ENCODE data around the gene SYT11.

Gene SYT11

DNA sequence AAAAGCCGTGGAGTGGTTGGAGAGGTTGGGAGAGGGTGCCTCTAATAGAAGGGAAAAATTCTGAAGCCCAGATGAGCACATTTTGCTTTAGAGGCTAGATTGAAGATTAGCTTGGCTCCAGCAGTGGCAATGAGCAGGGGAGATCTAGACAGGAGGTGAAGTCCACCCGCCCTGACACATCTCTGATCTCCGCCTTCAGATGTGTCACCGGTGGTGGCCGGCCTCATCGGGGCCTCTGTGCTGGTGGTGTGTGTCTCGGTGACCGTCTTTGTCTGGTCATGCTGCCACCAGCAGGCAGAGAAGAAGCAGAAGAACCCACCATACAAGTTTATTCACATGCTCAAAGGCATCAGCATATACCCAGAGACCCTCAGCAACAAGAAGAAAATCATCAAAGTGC lies 8.4 kb downstream of the SYT11 start:
- no peak for ATAC-seq (ENCODE audit: low read depth)
- TF ChIP-seq, protein P1, sequence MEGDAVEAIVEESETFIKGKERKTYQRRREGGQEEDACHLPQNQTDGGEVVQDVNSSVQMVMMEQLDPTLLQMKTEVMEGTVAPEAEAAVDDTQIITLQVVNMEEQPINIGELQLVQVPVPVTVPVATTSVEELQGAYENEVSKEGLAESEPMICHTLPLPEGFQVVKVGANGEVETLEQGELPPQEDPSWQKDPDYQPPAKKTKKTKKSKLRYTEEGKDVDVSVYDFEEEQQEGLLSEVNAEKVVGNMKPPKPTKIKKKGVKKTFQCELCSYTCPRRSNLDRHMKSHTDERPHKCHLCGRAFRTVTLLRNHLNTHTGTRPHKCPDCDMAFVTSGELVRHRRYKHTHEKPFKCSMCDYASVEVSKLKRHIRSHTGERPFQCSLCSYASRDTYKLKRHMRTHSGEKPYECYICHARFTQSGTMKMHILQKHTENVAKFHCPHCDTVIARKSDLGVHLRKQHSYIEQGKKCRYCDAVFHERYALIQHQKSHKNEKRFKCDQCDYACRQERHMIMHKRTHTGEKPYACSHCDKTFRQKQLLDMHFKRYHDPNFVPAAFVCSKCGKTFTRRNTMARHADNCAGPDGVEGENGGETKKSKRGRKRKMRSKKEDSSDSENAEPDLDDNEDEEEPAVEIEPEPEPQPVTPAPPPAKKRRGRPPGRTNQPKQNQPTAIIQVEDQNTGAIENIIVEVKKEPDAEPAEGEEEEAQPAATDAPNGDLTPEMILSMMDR (IDR thresholded peaks at IDR 0.05; ENCODE audit: poor library complexity, severe bottlenecking) = no peak
- no peak overlapping the region for H3K27ac ChIP-seq (ENCODE audit: poor library complexity, severe bottlenecking)
- no peaks in the 10 kb centered on the region for H3K9me3 ChIP-seq (ENCODE audit: severe bottlenecking)
- no peak overlapping the region for H3K4me3 ChIP-seq (ENCODE audit: severe bottlenecking)
- no peaks in the 10 kb centered on the region for H3K36me3 ChIP-seq (ENCODE audit: low read depth)
- H3K4me1 ChIP-seq (ENCODE audit: insufficient read depth, poor library complexity, severe bottlenecking) = no peaks in the 10 kb centered on the region
- DNase-seq (ENCODE audit: low spot score) = no peak
- H3K27me3 ChIP-seq (ENCODE audit: insufficient read depth, poor library complexity, severe bottlenecking) = no peaks in the 10 kb centered on the region

DNA sequence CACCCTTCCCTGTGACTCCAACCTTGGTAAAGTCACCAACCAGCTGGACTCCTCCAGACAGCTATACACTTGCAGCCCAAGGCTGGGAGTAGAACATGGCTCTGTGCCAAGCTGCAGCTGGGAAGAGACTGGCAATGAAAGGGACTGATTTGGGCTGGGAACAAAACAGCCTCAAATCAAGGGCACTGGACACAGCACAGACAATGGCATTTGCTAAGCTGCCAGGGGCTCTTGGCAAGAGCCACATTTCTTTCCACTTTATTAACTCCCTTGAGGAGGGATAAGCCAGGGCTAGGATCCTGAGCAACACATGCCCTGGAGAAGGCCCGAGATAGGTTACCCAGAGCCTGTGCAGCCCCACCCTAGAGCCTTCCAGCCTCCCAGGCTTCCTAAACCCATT lies 12.0 kb downstream of the SYT11 start:
- H3K9me3 ChIP-seq (ENCODE audit: severe bottlenecking) = no peaks in the 10 kb centered on the region
- H3K4me1 ChIP-seq (ENCODE audit: insufficient read depth, poor library complexity, severe bottlenecking) = no peaks in the 10 kb centered on the region
- H3K27me3 ChIP-seq (ENCODE audit: insufficient read depth, poor library complexity, severe bottlenecking) = no peaks in the 10 kb centered on the region
- TF ChIP-seq, protein P1 (IDR thresholded peaks at IDR 0.05; ENCODE audit: poor library complexity, severe bottlenecking) = no peak
- no peak for ATAC-seq (ENCODE audit: low read depth)
- no peak overlapping the region for H3K27ac ChIP-seq (ENCODE audit: poor library complexity, severe bottlenecking)
- H3K4me3 ChIP-seq (ENCODE audit: severe bottlenecking) = no peak overlapping the region
- DNase-seq (ENCODE audit: low spot score) = no peak
- no peaks in the 10 kb centered on the region for H3K36me3 ChIP-seq (ENCODE audit: low read depth)

DNA sequence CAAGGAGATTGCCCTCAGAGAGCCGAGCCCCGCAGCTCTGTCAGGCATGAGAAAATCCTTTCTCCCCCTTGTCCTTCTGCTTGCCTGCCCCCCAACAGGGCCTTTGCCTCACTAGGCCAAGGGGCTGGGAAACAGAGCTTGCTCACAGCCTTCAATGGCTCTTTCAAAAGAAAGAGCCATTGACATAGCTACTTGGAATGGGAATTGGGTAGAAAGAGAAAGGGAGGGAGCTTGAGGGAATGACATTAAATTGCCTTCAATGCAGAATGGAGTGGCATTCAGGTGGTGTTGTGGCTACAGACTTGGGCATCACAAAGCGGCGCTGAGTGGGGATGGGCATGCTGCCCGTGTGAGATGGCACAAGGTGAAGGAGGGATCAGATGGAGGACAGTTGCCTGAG lies 13.2 kb downstream of the SYT11 start:
- no peak for DNase-seq (ENCODE audit: low spot score)
- H3K27ac ChIP-seq (ENCODE audit: poor library complexity, severe bottlenecking) = no peak overlapping the region
- H3K27me3 ChIP-seq (ENCODE audit: insufficient read depth, poor library complexity, severe bottlenecking) = no peaks in the 10 kb centered on the region
- TF ChIP-seq, protein P1 (IDR thresholded peaks at IDR 0.05; ENCODE audit: poor library complexity, severe bottlenecking) = no peak
- H3K4me3 ChIP-seq (ENCODE audit: severe bottlenecking) = no peak overlapping the region
- no peaks in the 10 kb centered on the region for H3K9me3 ChIP-seq (ENCODE audit: severe bottlenecking)
- no peak for ATAC-seq (ENCODE audit: low read depth)
- H3K36me3 ChIP-seq (ENCODE audit: low read depth) = no peaks in the 10 kb centered on the region
- H3K4me1 ChIP-seq (ENCODE audit: insufficient read depth, poor library complexity, severe bottlenecking) = no peaks in the 10 kb centered on the region

DNA sequence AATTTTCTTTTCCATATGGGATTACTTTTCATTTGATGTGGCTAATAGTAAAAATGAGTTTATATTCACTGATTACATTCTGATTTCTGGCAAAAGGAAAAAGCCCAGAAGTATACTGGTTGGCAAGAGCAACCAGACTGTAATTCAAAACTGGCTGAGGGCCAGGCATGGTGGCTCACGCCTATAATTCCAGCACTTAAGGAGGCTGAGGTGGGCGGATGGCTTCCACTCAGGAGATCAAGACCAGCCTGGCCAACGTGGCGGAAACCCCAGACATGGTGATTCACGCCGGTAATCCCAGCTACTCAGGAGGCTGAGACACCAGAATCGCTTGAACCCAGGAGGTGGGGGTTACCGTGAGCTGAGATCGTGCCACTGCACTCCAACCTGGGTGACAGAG lies 14.5 kb downstream of the SYT11 start:
- H3K36me3 ChIP-seq (ENCODE audit: low read depth) = no peaks in the 10 kb centered on the region
- TF ChIP-seq, protein P1 (IDR thresholded peaks at IDR 0.05; ENCODE audit: poor library complexity, severe bottlenecking) = no peak
- H3K27me3 ChIP-seq (ENCODE audit: insufficient read depth, poor library complexity, severe bottlenecking) = no peaks in the 10 kb centered on the region
- no peak overlapping the region for H3K27ac ChIP-seq (ENCODE audit: poor library complexity, severe bottlenecking)
- ATAC-seq (ENCODE audit: low read depth) (no peak), DNase-seq (ENCODE audit: low spot score) (no peak)
- H3K9me3 ChIP-seq (ENCODE audit: severe bottlenecking) = no peaks in the 10 kb centered on the region
- H3K4me1 ChIP-seq (ENCODE audit: insufficient read depth, poor library complexity, severe bottlenecking) = no peaks in the 10 kb centered on the region
- no peak overlapping the region for H3K4me3 ChIP-seq (ENCODE audit: severe bottlenecking)

DNA sequence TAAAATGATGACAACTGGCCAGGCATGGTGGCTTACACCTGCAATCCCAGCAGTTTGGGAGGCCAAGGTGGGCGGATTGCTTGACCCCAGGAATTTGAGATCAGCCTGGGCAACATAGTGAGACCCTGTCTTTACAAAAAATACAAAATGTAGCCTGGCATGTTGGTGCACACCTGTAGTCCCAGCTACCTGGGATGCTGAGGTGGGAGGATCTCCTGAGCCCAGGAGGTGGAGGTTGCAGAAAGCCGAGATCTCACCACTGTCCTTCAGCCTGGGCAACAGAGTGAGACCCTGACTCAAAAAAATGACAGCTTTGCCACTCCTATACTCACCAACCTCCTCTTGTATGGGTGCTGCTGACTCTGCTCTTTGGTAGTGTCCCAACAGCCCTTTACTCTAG lies 18.6 kb downstream of the SYT11 start:
- Histone ChIP-seq H3K27me3 (ENCODE audit: insufficient read depth, poor library complexity, severe bottlenecking) (no peaks in the 10 kb centered on the region), H3K9me3 (ENCODE audit: severe bottlenecking) (no peaks in the 10 kb centered on the region), H3K4me3 (ENCODE audit: severe bottlenecking) (no peak overlapping the region), H3K27ac (ENCODE audit: poor library complexity, severe bottlenecking) (no peak overlapping the region), H3K4me1 (ENCODE audit: insufficient read depth, poor library complexity, severe bottlenecking) (no peaks in the 10 kb centered on the region), H3K36me3 (ENCODE audit: low read depth) (no peaks in the 10 kb centered on the region)
- ATAC-seq (ENCODE audit: low read depth) = no peak
- DNase-seq (ENCODE audit: low spot score) = no peak
- TF ChIP-seq, protein P1 (IDR thresholded peaks at IDR 0.05; ENCODE audit: poor library complexity, severe bottlenecking) = no peak
